GM12878 (cell line): ENCODE results near the gene NOD2. TPM values are rescaled to one million over a fixed set of nuclear protein-coding genes. Genes with fewer than 3 reads are reported as not detected.
A peak's percentile ranks its signal among the peaks of the same experiment; 100 is the strongest.

Source experiments
- CHD2 ChIP-seq: IDR thresholded peaks from 2 replicates; pipeline ENCODE4 v1.6.1; 2011; ENCODE audit warnings: low read depth, low read length, improper control_type of control experiment, borderline replicate concordance
- CREB1 ChIP-seq: IDR thresholded peaks from 2 replicates; pipeline ENCODE4 v1.6.1; 2012; ENCODE audit warnings: low read depth, mild to moderate bottlenecking, inconsistent platforms
- ETV6 ChIP-seq, 2 experiments: fragments of 450-650 bp in 1 of 2; IDR thresholded peaks in 1 of 2; conservative IDR thresholded peaks in 1 of 2; 2 replicates each; pipeline ENCODE4 v1.6.1; 2014; ENCODE audit warnings: antibody characterized with exemption in 1 of 2, borderline replicate concordance in 1 of 2, low read depth in 1 of 2, mild to moderate bottlenecking in 1 of 2, moderate library complexity in 1 of 2
- FOXK2 ChIP-seq: fragments of 450-650 bp; IDR thresholded peaks from 2 replicates; pipeline ENCODE4 v1.6.1; 2017; ENCODE audit warnings: mild to moderate bottlenecking, moderate library complexity
- GATAD2B ChIP-seq: fragments of 450-650 bp; conservative IDR thresholded peaks from 2 replicates; pipeline ENCODE4 v1.6.1; 2017; ENCODE audit warnings: low read depth, mild to moderate bottlenecking, moderate library complexity
- HSF1 ChIP-seq: fragments of 150-350 bp; IDR thresholded peaks from 2 replicates; pipeline ENCODE4 v1.6.1; 2014; ENCODE audit warnings: mild to moderate bottlenecking, low read depth, low read length
- LARP7 ChIP-seq: fragments of 450-650 bp; IDR thresholded peaks from 2 replicates; pipeline ENCODE4 v1.6.1; 2017; ENCODE audit warnings: mild to moderate bottlenecking
- MLLT1 ChIP-seq: fragments of 450-650 bp; IDR thresholded peaks from 2 replicates; pipeline ENCODE4 v1.6.1; 2016; ENCODE audit warnings: mild to moderate bottlenecking
- SPI1 ChIP-seq: IDR thresholded peaks from 2 replicates; pipeline ENCODE4 v1.6.1; 2011; ENCODE audit warnings: low read depth, mild to moderate bottlenecking, low read length, moderate library complexity, borderline replicate concordance; ENCODE audit not compliant: insufficient read depth
- SREBF1 ChIP-seq: IDR thresholded peaks from 2 replicates; pipeline ENCODE4 v1.6.1; 2012; ENCODE audit warnings: mild to moderate bottlenecking, low read length
- TBL1XR1 ChIP-seq: IDR thresholded peaks from 2 replicates; pipeline ENCODE4 v1.6.1; 2012; ENCODE audit warnings: low read depth, low read length, improper control_type of control experiment
- ZBED1 ChIP-seq: IDR thresholded peaks from 2 replicates; pipeline ENCODE4 v1.6.1; 2016; ENCODE audit warnings: borderline replicate concordance
- ZBTB4 ChIP-seq: fragments of 450-650 bp; formaldehyde crosslinking; IDR thresholded peaks from 2 replicates; pipeline ENCODE4 v1.4.0; 2022; ENCODE audit warnings: mild to moderate bottlenecking, moderate library complexity
- ZNF687 ChIP-seq: fragments of 450-650 bp; IDR thresholded peaks from 2 replicates; pipeline ENCODE4 v1.6.1; 2017; ENCODE audit warnings: mild to moderate bottlenecking, moderate library complexity
- polyA plus RNA-seq, 11 experiments: library from polyadenylated mRNA; depleted of rRNA in 4 of 11; unstranded in 6 of 11; stranded (reverse) in 5 of 11; fragments of >200 nt; fragmentation: Nextera tagmentation in 4 of 11; fragmentation: Illumina TruSeq in 1 of 11; extraction: Ambion mirVana in 4 of 11; extraction: Trizol in 1 of 11; gene quantifications; 1 replicate in 1 of 11; 2 replicates in 10 of 11; pipeline versions ENCODE4 v1.2.1 to v1.2.3, GENCODE V29; 2011 to 2016; ENCODE audit warnings: inconsistent platforms in 2 of 11, missing spikeins in 2 of 11, low read depth in 1 of 11
- total RNA-seq, 4 experiments: library from RNA; depleted of rRNA in 3 of 4; stranded (reverse); fragments of >200 nt in 3 of 4; fragmentation: Illumina TruSeq in 1 of 4; extraction: Trizol in 1 of 4; gene quantifications; 2 replicates each; pipeline versions ENCODE4 v1.2.1 to v1.2.3, GENCODE V29; 2013 to 2021
- TF ChIP-seq, protein P1 (sequence below): IDR thresholded peaks from 2 replicates; pipeline ENCODE4 v1.6.1; 2011; ENCODE audit warnings: low read depth, mild to moderate bottlenecking, low read length, moderate library complexity, borderline replicate concordance; ENCODE audit errors: extremely low read depth
- TF ChIP-seq, protein P2 (sequence below): fragments of 450-650 bp; IDR thresholded peaks from 2 replicates; pipeline ENCODE4 v1.6.1; 2014; ENCODE audit warnings: mild to moderate bottlenecking

Gene NOD2
- total and polyA plus RNA-seq, 10 of the 15 experiments (the other 5 are each of a cell fraction or from before 2014, with no cell fraction given): 1.0 to 18.6 (median 6.7) TPM

DNA sequence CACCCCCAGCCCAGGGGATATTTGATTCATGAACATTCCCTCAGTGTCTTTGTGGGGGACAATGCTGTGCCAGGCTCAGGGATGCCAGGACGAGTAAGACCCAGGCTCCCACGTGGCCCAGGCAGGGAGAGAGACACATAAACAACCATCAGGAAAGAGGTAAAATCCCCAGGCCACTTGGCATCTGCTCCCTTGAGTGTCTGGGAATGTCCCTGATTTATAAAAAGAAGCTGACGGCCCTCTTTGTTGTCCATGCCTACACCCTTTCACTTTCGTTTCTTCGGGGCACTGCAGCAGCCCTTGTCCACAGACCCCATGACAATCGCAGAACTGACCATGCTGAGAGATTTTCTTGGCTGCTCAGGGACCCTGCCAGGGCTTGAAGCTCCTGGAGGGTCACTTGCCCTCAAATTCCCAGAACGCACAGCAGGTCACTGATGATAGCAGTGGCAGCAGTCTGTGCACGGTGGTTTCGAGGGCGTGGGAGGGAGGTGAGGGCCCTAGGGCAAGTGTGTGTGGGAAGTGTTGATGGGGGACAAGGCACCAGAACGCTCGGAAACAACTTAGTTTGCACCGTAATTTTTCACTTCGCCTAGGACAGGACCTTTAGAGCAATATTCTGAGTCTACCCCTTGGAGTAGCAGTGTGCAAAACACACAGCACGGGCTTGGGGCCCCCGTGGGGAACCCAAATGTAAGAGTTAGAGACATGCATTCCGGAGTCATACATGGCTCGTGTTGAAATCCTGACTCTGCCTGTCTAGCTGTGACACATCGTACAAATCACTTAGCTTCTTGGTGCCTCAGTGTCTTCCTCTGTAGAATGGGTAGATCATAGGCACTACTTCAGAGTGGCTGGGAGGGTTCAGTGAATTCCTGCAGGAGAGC lies 4.7 kb downstream of the NOD2 start (continued):
- no peak; a peak in 2 of 4 replicates for TF ChIP-seq ETV6 (conservative IDR thresholded peaks at IDR 0.05 in 1 of 2, IDR thresholded peaks at IDR 0.05 in 1 of 2; ENCODE audit: borderline replicate concordance in 1 of 2, low read depth in 1 of 2)
- TF ChIP-seq SREBF1: no peak
- no peak for TF ChIP-seq SPI1
- TF ChIP-seq ZBTB4: 0 out of 2 replicates have a peak, but pooled peaks have one; percentile 20
- TF ChIP-seq LARP7: peak; percentile 63; the same call in 1 of the 2 replicates
- TF ChIP-seq GATAD2B: peak; percentile 98
- no peak for TF ChIP-seq CREB1
- TF ChIP-seq CHD2: peak; percentile 14; the same call in 1 of the 2 replicates
- TF ChIP-seq TBL1XR1: peak; percentile 44; the same call in 1 of the 2 replicates
- TF ChIP-seq FOXK2: peak; percentile 80
- peak; percentile 82 for TF ChIP-seq ZNF687
- no peak for TF ChIP-seq HSF1
- peak; percentile 61; the same call in 1 of the 2 replicates for TF ChIP-seq ZBED1
- TF ChIP-seq, protein P1, sequence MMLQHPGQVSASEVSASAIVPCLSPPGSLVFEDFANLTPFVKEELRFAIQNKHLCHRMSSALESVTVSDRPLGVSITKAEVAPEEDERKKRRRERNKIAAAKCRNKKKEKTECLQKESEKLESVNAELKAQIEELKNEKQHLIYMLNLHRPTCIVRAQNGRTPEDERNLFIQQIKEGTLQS: peak; percentile 3; the same call in 1 of the 2 replicates
- peak; percentile 10; the same call in 1 of the 2 replicates for TF ChIP-seq MLLT1
- TF ChIP-seq, protein P2, sequence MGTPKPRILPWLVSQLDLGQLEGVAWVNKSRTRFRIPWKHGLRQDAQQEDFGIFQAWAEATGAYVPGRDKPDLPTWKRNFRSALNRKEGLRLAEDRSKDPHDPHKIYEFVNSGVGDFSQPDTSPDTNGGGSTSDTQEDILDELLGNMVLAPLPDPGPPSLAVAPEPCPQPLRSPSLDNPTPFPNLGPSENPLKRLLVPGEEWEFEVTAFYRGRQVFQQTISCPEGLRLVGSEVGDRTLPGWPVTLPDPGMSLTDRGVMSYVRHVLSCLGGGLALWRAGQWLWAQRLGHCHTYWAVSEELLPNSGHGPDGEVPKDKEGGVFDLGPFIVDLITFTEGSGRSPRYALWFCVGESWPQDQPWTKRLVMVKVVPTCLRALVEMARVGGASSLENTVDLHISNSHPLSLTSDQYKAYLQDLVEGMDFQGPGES: no peak
